Dermis blood vessel endothelial cell (primary cell): ENCODE data around the gene EPHB4. TPM values are rescaled to one million over a fixed set of nuclear protein-coding genes. Genes with fewer than 3 reads are reported as not detected.
"Not testable (repeated sequence)": the region's sequence is repeated elsewhere in the genome, so short reads cannot be mapped to it uniquely, and the experiment has no call there.

Source experiments
- DNase-seq: peaks from one replicate; pipeline ENCODE4 v3.0.0; 2010
- total RNA-seq: library from RNA; depleted of rRNA; stranded (reverse); fragments of >200 nt; gene quantifications from 2 replicates; pipeline ENCODE4 v1.2.3, GENCODE V29; 2014

EPHB4 gene
- total RNA-seq, 1 donor from 2014 or later, result 415 TPM

DNA sequence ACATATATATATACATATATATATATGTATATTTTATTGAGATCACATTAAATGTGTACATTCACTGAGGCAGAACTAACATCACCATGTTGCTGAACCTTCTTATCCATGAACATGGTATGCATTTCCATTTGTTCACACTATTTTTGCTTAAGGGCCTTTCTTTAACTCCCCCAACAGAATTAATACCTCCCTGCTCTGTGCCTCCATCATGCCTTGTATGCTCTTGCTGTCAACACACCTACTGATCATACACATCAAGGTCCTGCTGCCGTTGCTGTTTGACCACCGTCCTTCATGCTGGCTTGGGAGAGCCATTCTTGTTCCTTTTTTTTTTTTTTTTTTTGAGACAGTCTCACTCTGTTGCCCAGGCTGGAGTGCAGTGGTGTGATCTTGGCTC lies 43.5 kb downstream of the EPHB4 start:
- no peak for DNase-seq

DNA sequence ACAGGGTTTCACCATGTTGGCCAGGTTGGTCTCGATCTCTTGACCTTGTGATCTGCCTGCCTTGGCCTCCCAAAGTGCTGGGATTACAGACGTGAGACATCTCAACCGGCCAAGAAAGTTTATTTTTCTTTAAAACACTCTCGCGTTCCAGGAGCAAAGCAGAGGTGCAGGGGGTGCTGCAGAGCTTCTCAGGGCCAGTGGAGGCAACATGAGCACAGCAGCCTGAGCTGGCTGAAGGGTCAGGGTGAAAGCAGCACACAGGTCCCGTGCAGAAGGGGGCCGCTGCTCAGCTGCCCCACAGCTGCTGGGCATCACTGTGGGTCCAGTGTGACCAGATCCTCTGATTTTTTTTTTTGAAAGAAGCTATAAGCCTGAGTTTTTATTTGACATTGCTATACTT lies 46.1 kb downstream of the EPHB4 start:
- DNase-seq, result no peak

DNA sequence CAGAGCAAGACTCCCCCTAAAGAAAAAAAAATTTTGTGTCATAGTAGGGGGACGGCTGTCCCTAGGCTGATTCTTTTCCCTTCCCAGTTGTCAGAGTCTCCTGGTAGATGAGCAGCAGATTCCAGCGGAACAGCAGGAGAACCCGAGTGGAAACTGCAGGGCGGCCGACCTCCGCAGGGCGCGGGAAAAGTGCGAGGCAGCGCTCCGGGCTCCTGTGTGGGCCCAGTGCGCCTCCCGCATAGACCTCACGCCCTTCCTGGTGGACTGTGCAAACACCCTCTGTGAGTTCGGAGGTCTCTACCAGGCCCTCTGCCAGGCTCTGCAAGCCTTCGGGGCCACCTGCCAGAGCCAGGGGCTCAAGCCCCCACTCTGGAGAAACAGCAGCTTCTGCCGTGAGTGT lies 48.0 kb downstream of the EPHB4 start:
- DNase-seq, result no peak

DNA sequence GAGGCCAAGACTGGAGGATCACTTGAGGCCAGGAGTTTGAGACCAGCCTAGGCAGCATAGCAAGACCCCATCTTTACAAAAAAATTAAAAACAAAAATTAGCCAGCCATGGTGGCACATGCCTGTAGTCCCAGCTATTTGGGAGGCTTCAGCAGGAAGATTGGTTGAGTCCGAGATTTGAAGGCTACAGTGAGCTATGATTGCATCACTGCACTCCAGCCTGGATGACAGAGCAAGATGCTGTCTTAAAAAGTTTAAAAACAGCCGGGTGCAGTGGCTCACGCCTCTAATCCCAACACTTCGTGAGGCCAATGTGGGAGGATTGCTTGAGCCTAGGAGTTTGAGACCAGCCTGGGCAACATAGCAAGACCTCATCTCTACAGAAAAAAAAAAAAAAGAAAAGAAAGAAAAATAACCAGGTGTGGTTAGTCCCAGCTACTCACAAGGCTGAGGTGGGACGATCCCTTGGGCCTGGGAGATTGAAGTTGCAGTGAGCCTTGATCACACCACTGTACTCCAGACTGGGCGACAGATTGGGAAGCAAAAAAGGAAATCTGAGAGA lies 49.2 kb downstream of the EPHB4 start:
- DNase-seq, result no peak

DNA sequence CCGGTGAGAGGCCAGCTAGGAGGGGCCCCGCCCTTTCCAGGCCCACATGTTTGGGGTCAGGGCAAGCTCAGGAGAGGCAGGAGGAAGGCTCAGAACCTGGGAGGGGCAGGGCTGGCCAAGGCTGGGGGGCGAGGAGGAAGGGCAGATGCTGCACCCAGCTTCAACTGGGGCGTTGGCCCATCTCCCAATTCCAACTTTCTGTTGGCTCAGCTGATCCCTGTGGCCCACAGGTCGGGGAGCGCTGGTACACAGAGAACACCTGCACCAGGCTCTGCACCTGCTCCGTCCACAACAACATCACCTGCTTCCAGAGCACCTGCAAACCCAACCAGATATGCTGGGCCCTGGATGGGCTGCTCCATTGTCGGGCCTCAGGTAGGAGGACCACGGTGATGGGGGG lies 53.8 kb downstream of the EPHB4 start:
- no peak for DNase-seq

DNA sequence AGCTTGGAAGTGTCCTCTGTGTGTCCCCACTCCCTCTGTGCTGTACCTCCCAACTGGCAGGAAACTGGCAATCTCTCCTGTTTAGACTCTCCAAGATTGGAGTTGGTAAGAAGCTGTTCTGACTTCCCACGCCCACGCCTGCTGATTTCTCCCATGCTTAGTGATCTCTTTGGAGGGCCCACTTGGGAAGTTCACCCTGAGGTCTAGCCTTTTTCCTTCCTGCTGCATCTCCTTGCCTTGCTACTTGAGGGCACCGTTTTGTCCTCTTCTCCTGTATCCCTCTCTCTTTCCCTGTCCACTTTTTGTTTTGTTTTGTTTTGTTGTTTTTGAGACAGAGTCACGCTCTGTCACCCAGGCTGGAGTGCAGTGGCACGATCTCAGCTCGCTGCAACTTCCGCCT lies 58.5 kb downstream of the EPHB4 start:
- DNase-seq, result no peak

DNA sequence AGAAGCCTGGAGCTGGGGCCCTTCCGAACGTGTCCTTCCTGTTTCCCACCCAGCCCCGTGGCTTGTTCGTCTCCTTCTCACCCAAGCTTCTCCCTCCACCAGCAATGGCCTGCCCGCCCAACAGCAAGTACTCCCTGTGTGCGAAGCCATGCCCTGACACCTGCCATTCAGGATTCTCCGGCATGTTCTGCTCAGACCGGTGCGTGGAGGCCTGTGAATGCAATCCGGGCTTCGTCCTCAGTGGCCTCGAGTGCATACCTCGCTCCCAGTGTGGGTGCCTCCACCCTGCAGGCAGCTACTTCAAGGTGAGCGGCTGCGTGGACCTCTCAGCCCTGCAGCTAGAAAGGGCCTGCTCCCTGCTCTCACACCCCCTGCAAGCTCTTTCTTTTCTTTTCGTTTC lies 62.1 kb downstream of the EPHB4 start:
- DNase-seq, result no peak

DNA sequence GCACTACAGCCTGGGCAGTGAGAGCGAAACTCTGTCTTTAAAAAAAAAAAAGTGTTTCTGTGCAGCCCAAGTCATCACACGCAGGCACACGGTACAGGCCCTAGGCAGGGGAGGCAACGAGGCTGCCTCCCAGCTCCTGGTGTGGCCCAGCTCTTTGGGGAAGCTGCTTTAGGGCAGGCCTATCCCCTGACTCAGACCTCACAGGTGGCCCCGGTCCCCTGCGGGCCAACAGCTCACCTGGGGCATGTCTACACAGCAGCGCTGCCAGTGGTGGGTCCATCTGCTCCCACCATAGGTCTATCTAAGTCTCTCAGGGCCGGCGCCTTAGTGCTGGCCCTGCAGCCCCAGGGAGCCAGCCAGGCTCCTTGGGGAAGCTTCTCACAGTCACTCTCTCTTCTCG lies 62.5 kb downstream of the EPHB4 start:
- no peak for DNase-seq

DNA sequence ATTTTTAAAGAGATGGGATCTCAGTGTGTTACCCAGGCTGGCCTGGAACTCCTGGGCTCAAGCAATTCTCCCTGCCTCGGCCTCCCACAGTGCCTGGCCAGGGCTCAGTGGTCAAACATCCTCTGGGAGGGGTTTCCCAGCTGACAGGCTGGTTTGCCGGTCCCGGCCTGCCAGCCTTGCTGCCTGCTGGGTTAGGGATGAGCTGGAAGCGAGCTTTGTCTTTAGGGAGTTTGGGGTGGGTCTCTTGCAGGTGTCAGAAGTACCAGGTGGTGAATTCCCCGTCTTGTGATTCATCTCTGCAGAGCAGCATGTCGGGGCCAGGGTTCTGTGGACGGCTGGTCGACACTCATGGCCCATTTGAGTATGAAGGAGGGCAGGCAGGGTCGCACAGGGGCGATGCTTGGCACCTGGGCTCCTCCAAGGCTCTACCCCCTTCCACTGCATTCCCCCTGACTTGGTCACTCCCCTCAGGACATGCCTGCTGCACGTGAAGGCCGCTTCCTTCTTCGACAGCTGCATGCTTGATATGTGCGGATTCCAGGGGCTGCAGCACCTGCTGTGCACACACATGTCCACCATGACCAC lies 63.7 kb downstream of the EPHB4 start:
- DNase-seq, result no peak

DNA sequence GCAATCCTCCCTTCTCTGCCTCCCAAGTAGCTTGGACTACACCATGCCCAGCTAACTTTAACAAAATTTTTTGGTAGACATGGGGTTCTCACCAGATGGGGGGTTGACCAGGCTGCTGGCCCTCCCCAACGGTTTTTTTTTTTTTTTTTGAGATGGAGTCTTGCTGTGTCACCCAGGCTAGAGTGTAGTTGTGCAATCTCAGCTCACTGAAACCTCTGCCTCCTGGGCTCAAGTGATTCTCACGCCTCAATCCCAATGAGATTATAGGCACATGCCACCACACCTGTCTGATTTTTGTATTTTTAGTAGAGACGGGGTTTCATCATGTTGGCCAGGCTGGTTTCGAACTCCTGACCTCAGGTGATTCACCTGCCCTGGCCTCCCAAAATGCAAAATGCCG lies 64.5 kb downstream of the EPHB4 start:
- DNase-seq, result not testable (repeated sequence)

DNA sequence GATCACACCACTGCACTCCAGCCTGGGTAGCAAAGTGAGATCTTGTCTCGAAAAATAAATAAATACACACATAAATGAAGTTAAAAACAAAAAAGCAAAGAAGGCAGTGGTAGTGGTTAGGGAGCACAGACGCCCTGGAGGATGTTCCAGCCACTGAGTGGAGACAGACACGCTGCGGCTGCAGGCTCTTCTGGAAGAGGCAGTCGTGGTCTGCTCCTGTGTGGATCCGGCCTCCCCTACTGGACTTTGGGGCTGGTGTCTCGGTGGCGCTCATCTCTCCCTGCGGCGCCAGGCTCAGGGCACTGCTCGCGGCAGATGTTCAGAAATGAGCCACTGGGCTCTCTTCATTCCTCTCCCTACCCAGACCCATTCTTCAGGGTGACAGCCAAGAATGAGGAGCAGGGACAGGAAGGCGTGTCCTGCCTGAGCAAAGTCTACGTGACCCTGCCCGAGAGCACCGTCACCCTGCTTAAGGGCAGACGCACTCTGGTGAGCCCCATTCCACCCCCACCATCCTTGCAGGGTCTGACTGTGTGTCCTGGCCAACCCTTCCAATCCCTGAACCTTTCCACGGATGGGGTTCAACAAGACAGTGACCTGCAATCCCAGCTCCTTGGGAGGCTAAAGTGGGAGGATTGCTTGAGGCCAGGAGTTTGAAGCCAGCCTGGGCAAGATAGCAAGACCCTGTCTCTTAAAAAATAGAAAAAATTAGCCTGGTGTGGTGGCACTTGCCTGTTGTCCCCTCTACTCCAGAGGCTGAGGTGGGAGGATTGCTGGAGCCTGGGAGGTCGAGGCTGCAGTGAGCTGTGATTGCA lies 67.8 kb downstream of the EPHB4 start:
- no peak for DNase-seq

DNA sequence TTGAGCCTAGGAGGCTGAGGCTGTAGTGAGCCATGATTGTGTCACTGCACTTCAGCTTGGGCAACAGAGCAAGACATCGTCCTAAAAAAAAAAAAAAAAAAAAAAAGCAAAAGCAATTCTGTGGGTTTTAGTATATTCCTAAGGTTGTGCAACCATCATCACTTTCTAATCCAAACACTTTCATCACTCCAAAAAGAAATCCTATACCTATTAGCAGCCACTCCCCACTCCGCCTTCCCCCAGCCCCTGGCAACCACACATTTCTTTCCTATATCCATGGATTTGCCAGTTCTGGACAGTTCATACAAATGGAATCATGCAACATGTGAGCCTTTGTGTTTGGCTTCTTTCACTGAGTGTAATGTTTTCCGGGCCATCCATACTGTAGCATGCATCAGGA lies 73.6 kb downstream of the EPHB4 start:
- no peak for DNase-seq

DNA sequence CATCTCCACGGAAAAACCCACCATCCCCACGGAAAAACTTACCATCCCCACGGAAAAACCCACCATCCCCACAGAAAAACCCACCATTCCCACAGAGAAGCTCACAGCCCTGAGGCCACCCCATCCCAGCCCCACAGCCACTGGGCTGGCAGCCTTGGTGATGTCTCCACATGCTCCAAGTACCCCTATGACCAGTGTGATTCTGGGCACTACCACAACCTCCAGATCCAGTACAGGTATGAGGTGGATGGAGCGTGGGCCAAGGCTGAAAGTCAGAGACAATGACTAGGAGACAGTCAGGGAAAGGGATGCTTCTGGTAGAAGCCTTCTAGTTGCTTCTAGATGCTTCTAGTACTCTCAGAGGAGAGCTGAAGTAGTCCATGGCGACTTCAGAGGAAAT lies 74.3 kb downstream of the EPHB4 start:
- DNase-seq, result no peak

Other genes starting within 250 kb of the EPHB4 start
- 12.1 and 20.3 TPM in 2 replicates for gene LRCH4, start 241.4 kb downstream of the EPHB4 start, total RNA-seq
- 0.60 TPM in 1 of 2 replicates, not detected in the other for gene FBXO24, start 241.2 kb downstream of the EPHB4 start, total RNA-seq
- gene PCOLCE, start 225.2 kb downstream of the EPHB4 start, total RNA-seq, result 0.51 and 0.56 TPM in 2 replicates
- 4.9 and 10.3 TPM in 2 replicates for gene MOSPD3, start 215.0 kb downstream of the EPHB4 start, total RNA-seq
- 0.68 and 0.70 TPM in 2 replicates for gene TFR2, start 186.0 kb downstream of the EPHB4 start, total RNA-seq
- gene ACTL6B, start 171.1 kb downstream of the EPHB4 start, total RNA-seq, result not detected in 2 replicates
- gene GNB2, start 153.8 kb downstream of the EPHB4 start, total RNA-seq, result 85.4 and 154 TPM in 2 replicates
- 18.0 and 20.8 TPM in 2 replicates for gene GIGYF1, start 133.3 kb downstream of the EPHB4 start, total RNA-seq
- gene POP7, start 121.4 kb downstream of the EPHB4 start, total RNA-seq, result 28.1 and 34.2 TPM in 2 replicates
- not detected in 2 replicates for gene EPO, start 107.1 kb downstream of the EPHB4 start, total RNA-seq
- gene ZAN, start 93.9 kb downstream of the EPHB4 start, total RNA-seq, result not detected in 2 replicates
- 37.1 and 39.9 TPM in 2 replicates for gene SLC12A9, start 25.2 kb upstream of the EPHB4 start, total RNA-seq
- 43.6 and 61.4 TPM in 2 replicates for gene TRIP6, start 39.9 kb upstream of the EPHB4 start, total RNA-seq
- gene SRRT, start 47.6 kb upstream of the EPHB4 start, total RNA-seq, result 43.9 and 53.9 TPM in 2 replicates
- 2.2 and 2.9 TPM in 2 replicates for gene UFSP1, start 62.2 kb upstream of the EPHB4 start, total RNA-seq
- 1.2 and 4.9 TPM in 2 replicates for gene ACHE, start 68.4 kb upstream of the EPHB4 start, total RNA-seq
- 0.19 TPM in 1 of 2 replicates, not detected in the other for gene MUC3A, start 122.0 kb upstream of the EPHB4 start, total RNA-seq
- gene MUC12, start 142.0 kb upstream of the EPHB4 start, total RNA-seq, result not detected in 2 replicates
- gene MUC17, start 192.6 kb upstream of the EPHB4 start, total RNA-seq, result not detected in 2 replicates